Gastrocnemius medialis (tissue), 4 donors: ENCODE results near the gene MCAM. TPM values are rescaled to one million over a fixed set of nuclear protein-coding genes. Genes with fewer than 3 reads are reported as not detected.
A peak's percentile ranks its signal among the peaks of the same experiment; 100 is the strongest.

Experiments
- ATAC-seq, 2 donors: fragments of 150-250 bp; one replicate each; pipeline ENCODE4 v1.9.1; 2016
- DNase-seq, 2 donors: peaks; one replicate each; pipeline ENCODE4 v3.0.0-alpha.2; 2019
- H3K27ac ChIP-seq, 4 donors: fragments of 200-600 bp; sonication (generic); 1 replicate in 1 of 4; 2 replicates in 3 of 4; pipeline ENCODE4 v1.5.1; 2016 to 2018; ENCODE audit warnings: mild to moderate bottlenecking in 2 of 4, moderate library complexity in 1 of 4
- H3K27me3 ChIP-seq, 3 donors: fragments of 200-600 bp; sonication (generic) in 2 of 3; 1 replicate in 1 of 3; 2 replicates in 2 of 3; pipeline versions ENCODE4 v1.5.1 to v1.6.0; 2016 to 2019; ENCODE audit warnings: mild to moderate bottlenecking in 1 of 3, moderate library complexity in 1 of 3
- H3K36me3 ChIP-seq, 2 donors: fragments of 200-600 bp; sonication (generic) in 1 of 2; one replicate each; pipeline ENCODE4 v1.5.1; 2017 to 2018
- H3K4me1 ChIP-seq, 2 donors: fragments of 200-600 bp; sonication (generic) in 1 of 2; one replicate each; pipeline ENCODE4 v1.5.1; 2016 to 2017; ENCODE audit warnings: mild to moderate bottlenecking in 2 of 2
- H3K4me3 ChIP-seq, 4 donors: fragments of 200-600 bp; sonication (generic) in 3 of 4; 1 replicate in 1 of 4; 2 replicates in 3 of 4; pipeline ENCODE4 v1.5.1; 2016 to 2019; ENCODE audit warnings: mild to moderate bottlenecking in 2 of 4
- H3K9me3 ChIP-seq, 3 donors: fragments of 200-600 bp; sonication (generic) in 2 of 3; 1 replicate in 1 of 3; 2 replicates in 2 of 3; pipeline ENCODE4 v1.5.1; 2016 to 2019
- CTCF ChIP-seq, 5 experiments: fragments of 450-650 bp in 3 of 5; fragments of 200-600 bp in 2 of 5; sonication (generic) in 2 of 5; IDR thresholded peaks in 4 of 5; conservative IDR thresholded peaks in 1 of 5; 1 replicate in 4 of 5; 2 replicates in 1 of 5; pipeline ENCODE4 v1.5.1; 2016 to 2019; ENCODE audit warnings: antibody characterized with exemption in 5 of 5, mild to moderate bottlenecking in 3 of 5, moderate library complexity in 3 of 5
- POLR2A ChIP-seq, 2 donors: fragments of 450-650 bp; IDR thresholded peaks; one replicate each; pipeline ENCODE4 v1.6.1; 2017; ENCODE audit warnings: antibody characterized with exemption in 2 of 2, mild to moderate bottlenecking in 2 of 2, moderate library complexity in 2 of 2
- in situ Hi-C, 4 donors: fragments of 200-750 bp; cut with MboI; loops; one replicate each; pipeline versions ENCODE4 v1.15.0 to v1.8.0; 2017; ENCODE audit warnings: low sequenced_read_pairs in 4 of 4
- intact Hi-C: fragments of 100-400 bp; cut with DNase I; formaldehyde crosslinking; loops from one replicate; pipeline ENCODE4 v1.15.1; 2023; ENCODE audit warnings: low total_unique reads
- total RNA-seq, 4 donors: library from RNA; depleted of rRNA; stranded (reverse); fragments of >200 nt; gene quantifications; one replicate each; pipeline versions ENCODE4 v1.1.0 to v1.2.3, GENCODE V29; 2016

The MCAM gene
- total RNA-seq, 4 donors from 2014 or later = 22.6 to 193 (median 123) TPM

GRCh38 chr11:119324189-119324588, 7.3 kb upstream of the MCAM start:
- intact Hi-C loops (no loop called here), in situ Hi-C loops (loop anchor here in 2 of 4 donors (10.0 kb wide), 2 partner anchors 119 to 129 kb away; partner anchors contain the start of gene CBL (in 1 of the 2))
- no peak overlapping the region for H3K4me3 ChIP-seq
- ATAC-seq (no peak), DNase-seq (no peak)
- no peak for TF ChIP-seq CTCF (IDR thresholded peaks at IDR 0.05 in 4 of 5, conservative IDR thresholded peaks at IDR 0.05 in 1 of 5)
- no peak for TF ChIP-seq POLR2A (IDR thresholded peaks at IDR 0.05)
- H3K9me3 ChIP-seq = no peaks in the 10 kb centered on the region
- peaks cover 8 to 17% of the 10 kb centered on the region in 2 donors for H3K4me1 ChIP-seq
- H3K27ac ChIP-seq = no peak overlapping the region
- peaks cover 0 to 10% (median 0%) of the 10 kb centered on the region in 3 donors for H3K27me3 ChIP-seq
- H3K36me3 ChIP-seq = no peaks in the 10 kb centered on the region

- peaks cover 0 to 10% (median 0%) of the 10 kb centered on the region in 3 donors for H3K27me3 ChIP-seq
- in situ Hi-C loops (loop anchor here in 2 of 4 donors (10.0 kb wide), 2 partner anchors 119 to 129 kb away; partner anchors contain the start of gene CBL (in 1 of the 2)), intact Hi-C loops (loop anchor here (1.0 kb wide), 1 partner anchor 118 kb away; no protein-coding TSS in a partner anchor)
- ATAC-seq (peak; percentile 21 to 50), DNase-seq (peak in 1 of 2 donors; percentile 65)
- no peaks in the 10 kb centered on the region for H3K9me3 ChIP-seq
- H3K36me3 ChIP-seq = no peaks in the 10 kb centered on the region
- H3K4me3 ChIP-seq = no peak overlapping the region
- TF ChIP-seq CTCF (IDR thresholded peaks at IDR 0.05 in 4 of 5, conservative IDR thresholded peaks at IDR 0.05 in 1 of 5) (peak; percentile 64 to 86 (median 81)), POLR2A (IDR thresholded peaks at IDR 0.05) (no peak)
- H3K4me1 ChIP-seq = peaks cover 8 to 20% of the 10 kb centered on the region in 2 donors
- peak overlapping the region in 1 of 4 donors; percentile 85 for H3K27ac ChIP-seq
Observed at GRCh38 chr11:119323532-119324033, 6.7 kb upstream of the MCAM start.

DNA sequence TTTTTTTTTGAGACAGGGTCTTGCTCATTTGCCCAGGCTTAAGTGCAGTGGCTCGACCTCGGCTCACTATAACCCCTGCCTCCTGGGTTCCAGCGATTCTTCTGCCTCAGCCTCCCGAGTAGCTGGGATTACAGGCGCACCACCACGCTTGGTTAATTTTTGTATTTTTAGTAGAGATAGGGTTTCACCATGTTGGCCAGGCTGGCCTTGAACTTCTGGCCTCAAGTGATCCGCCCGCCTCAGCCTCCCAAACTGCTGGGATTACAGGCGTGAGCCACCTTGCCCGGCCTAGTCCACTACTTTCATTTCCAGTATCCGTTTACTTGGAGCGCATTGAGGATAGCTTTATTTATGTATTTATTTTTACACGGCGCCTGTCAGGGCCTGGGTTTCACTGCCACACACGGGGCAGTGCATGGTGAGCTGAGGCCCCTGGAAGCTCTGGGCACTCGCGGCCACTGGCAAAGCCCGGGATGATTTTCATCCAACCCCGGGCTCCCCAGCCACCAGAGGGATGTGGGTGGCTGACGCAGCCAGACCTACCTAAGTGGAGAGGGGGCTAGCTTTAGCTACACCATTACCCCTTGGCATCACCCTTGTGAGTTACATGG, 6.1 kb upstream of the MCAM start:
- no peaks in the 10 kb centered on the region for H3K36me3 ChIP-seq
- in situ Hi-C loops = loop anchor here in 2 of 4 donors (10.0 kb wide), 2 partner anchors 118 to 128 kb away; partner anchors contain the start of gene CBL (in 1 of the 2)
- no peak overlapping the region for H3K4me3 ChIP-seq
- TF ChIP-seq CTCF (IDR thresholded peaks at IDR 0.05 in 4 of 5, conservative IDR thresholded peaks at IDR 0.05 in 1 of 5) (no peak), POLR2A (IDR thresholded peaks at IDR 0.05) (no peak)
- DNase-seq = no peak
- intact Hi-C loops = loop anchor here (1.0 kb wide), 1 partner anchor 118 kb away; no protein-coding TSS in a partner anchor
- H3K4me1 ChIP-seq = peaks cover 11 to 26% of the 10 kb centered on the region in 2 donors
- H3K9me3 ChIP-seq = no peaks in the 10 kb centered on the region
- H3K27ac ChIP-seq = peak overlapping the region in 3 of 4 donors; percentile 85
- ATAC-seq = no peak
- peaks cover 0 to 10% (median 0%) of the 10 kb centered on the region in 3 donors for H3K27me3 ChIP-seq

DNA sequence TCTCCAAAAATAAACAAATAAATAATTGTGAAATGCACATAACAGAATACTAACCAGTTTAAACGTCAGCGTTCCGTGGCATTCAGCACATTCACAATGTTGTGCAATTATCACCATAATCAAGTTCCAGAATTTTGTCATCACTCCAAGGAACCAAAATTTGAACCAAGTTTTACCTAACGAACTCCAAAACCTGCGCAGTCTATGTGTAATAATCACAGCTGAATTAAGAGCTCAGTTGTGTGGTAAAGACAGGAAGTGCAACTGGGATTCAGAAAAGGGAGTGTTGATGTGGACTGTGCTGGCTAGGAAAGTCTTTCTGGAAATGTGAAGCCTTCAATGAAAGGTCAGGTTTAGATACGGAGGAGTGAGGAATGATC, 5.4 kb upstream of the MCAM start:
- Histone ChIP-seq H3K27me3 (peaks cover 0 to 10% (median 0%) of the 10 kb centered on the region in 3 donors), H3K9me3 (no peaks in the 10 kb centered on the region), H3K27ac (peak overlapping the region; percentile 68 to 85 (median 85)), H3K36me3 (no peaks in the 10 kb centered on the region), H3K4me1 (peaks cover 17 to 32% of the 10 kb centered on the region in 2 donors), H3K4me3 (peak overlapping the region in 1 of 4 donors; percentile 62)
- DNase-seq (no peak), ATAC-seq (no peak)
- intact Hi-C loops = no loop called here
- in situ Hi-C loops = loop anchor here in 2 of 4 donors (10.0 kb wide), 2 partner anchors 118 to 128 kb away; partner anchors contain the start of gene CBL (in 1 of the 2)
- TF ChIP-seq CTCF (IDR thresholded peaks at IDR 0.05 in 4 of 5, conservative IDR thresholded peaks at IDR 0.05 in 1 of 5) (no peak), POLR2A (IDR thresholded peaks at IDR 0.05) (no peak)
